Endothelial cell of umbilical vein (primary cell): Measurements from ENCODE around the gene TCERG1.

Experiments
- EZH2 ChIP-seq: IDR thresholded peaks from 2 replicates; pipeline ENCODE4 v1.6.1; 2012; ENCODE audit warnings: borderline replicate concordance, low read depth, mild to moderate bottlenecking, moderate library complexity, low read length, inconsistent platforms; ENCODE audit not compliant: severe bottlenecking
- TF ChIP-seq, protein P1 (sequence below), 2 donors: IDR thresholded peaks; 1 replicate in 1 of 2; 2 replicates in 1 of 2; pipeline ENCODE4 v1.5.1; 2011; ENCODE audit warnings: low read length in 2 of 2, mild to moderate bottlenecking in 2 of 2, moderate library complexity in 2 of 2, control low read depth in 1 of 2, inconsistent platforms in 1 of 2, low read depth in 1 of 2; ENCODE audit not compliant: insufficient read depth in 1 of 2; ENCODE audit errors: extremely low read depth in 1 of 2

DNA sequence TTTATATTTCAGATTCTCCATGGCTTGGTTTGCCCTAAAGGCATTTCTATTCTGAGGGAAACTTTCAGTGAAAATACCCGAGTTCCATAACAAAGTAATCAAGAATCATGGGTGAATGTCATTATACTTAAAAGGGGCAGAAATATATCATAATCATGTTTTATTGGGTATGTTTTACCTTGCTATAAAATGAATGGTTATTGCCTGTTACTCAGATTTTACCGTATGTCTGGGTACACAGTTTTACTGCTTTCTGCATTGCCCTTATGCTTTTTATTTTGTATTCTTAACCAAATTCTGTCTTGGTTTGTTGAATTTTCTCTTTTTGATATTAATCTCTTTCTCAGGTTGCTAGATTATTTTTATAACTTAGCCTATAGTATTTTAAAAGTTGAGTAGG, 66.3 kb downstream of the TCERG1 start:
- TF ChIP-seq, protein P1, sequence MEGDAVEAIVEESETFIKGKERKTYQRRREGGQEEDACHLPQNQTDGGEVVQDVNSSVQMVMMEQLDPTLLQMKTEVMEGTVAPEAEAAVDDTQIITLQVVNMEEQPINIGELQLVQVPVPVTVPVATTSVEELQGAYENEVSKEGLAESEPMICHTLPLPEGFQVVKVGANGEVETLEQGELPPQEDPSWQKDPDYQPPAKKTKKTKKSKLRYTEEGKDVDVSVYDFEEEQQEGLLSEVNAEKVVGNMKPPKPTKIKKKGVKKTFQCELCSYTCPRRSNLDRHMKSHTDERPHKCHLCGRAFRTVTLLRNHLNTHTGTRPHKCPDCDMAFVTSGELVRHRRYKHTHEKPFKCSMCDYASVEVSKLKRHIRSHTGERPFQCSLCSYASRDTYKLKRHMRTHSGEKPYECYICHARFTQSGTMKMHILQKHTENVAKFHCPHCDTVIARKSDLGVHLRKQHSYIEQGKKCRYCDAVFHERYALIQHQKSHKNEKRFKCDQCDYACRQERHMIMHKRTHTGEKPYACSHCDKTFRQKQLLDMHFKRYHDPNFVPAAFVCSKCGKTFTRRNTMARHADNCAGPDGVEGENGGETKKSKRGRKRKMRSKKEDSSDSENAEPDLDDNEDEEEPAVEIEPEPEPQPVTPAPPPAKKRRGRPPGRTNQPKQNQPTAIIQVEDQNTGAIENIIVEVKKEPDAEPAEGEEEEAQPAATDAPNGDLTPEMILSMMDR (IDR thresholded peaks at IDR 0.05; ENCODE audit: extremely low read depth in 1 of 2, insufficient read depth in 1 of 2, low read depth in 1 of 2, low read length in 2 of 2) = no peak
- TF ChIP-seq EZH2 = no peak
